Activated T-cell treated with anti-CD3 and anti-CD28 coated beads for 1 hour (primary cell): ENCODE measurements around the gene CYGB.
"Not testable (repeated sequence)": the region's sequence is repeated elsewhere in the genome, so short reads cannot be mapped to it uniquely, and the experiment has no call there.

Source experiments
- DNase-seq: peaks from one replicate; pipeline ENCODE4 v3.0.0-alpha.2; 2020; ENCODE audit warnings: low read depth

CYGB gene

DNA sequence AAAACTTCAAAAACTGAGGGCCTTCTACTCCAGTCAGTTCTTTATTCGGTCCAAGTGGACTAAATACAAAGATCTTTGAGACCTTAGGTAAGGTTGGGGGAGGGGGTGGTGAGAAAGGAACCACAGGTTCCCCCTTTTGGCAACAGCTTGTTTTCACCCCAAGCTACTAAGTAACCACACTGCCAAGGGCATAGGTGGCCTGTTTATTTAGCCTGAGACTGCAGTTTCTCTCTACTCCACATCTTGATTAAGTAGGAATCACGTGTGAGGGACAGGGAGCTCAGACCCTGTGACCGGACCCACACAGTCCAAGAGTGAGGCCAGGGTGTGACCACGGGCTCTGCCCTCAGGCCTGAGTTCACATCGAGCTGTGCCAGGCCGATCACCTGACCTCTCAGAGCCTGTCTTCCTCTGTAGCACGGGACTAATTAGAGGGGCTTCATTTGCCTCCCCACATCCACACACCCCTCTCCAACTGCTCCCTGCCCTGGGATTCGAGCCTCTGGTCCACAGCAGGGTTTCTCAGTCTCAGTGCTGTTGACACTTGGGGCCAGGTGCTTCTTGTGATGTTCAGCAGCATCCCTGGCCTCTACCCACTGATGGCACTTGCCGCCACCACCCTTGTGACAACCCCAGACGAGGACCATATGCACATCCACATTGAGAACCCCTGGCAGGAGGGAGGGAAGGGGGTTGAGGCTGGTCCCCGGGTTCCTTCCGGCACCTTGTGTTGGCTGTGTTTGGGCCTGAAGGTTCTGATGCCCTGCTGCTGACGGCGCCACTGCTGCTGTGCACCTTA is 30.3 kb upstream of the CYGB start:
- DNase-seq: no peak

DNA sequence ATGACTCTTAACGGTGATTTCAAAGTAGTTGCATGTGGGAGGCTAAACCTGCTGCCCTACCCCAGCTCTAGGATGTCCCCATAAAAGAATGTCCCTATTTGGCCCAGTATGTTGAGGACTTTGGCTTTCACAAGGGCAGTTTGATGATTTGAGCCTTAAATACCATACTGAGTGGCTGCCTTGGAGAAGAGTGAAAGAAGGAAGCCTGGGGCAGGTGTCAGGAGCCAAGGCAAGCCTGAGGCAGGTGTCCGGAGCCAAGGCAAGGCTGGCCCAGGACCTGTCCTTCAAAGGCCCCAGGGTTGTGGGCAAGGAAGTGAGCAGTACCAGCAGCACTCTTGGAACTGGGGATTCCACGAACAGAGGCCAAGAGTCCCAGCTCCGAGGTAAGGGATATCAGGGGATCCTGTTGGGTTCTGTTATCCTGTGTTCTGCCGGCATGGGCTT is 29.5 kb upstream of the CYGB start:
- no peak for DNase-seq

GRCh38 chr17:76566613-76566943 is 29.1 kb upstream of the CYGB start:
- no peak for DNase-seq

GRCh38 chr17:76565728-76566612 is 28.5 kb upstream of the CYGB start:
- no peak for DNase-seq

DNA sequence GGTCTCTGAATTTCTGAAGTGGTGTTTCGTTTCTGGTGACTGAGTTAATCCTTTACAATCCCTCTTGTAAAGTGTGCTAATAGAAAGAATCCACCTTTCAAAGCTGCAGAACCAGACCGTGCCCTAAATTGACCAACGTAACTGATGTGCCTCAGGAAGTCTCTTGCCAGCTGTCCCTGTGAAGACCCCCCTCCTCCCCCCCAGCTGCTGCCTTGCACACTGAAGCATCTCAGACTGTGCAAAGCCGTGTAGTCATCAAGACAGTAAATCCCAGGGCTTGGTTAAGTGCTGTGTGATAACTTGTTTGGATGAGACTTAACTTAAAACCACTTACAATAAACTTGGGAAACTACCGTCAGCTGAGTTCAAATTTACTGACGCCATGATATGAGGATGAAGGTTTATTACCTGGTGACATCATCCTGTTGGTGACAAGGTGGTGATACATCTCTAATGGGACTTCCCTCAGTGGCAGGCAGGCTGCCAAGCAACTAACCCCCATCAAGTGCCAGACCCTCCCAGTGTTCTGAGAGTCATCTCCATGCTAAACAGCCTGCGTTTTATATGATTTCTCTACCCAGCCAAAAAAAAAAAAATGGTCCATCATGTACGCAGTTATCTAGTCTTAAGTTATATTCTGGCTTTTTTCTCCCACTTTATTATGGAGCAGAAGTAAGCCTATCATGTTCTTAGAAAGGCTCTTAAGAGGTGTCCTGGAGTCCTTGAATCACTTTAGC is 27.6 kb upstream of the CYGB start:
- DNase-seq: not testable (repeated sequence)

DNA sequence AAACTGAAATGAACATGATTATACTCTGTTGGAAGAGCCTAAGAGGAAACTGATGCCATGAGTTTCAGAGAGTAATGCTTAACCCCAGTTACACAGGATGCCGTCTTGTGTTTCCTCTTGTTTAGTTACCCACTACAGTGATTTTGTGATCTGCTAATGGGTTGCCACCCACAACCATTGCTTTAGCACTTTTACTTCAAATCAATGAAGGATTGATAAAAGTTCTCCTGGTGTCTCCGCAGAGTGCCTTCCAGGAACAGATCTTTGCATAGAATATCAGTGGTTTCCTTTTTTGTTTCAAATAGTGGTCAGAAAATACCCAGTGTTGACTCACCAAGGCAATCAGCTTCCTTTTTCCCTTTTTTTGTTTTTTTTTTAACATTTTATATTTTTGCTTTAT is 25.9 kb upstream of the CYGB start:
- DNase-seq: not testable (repeated sequence)

DNA sequence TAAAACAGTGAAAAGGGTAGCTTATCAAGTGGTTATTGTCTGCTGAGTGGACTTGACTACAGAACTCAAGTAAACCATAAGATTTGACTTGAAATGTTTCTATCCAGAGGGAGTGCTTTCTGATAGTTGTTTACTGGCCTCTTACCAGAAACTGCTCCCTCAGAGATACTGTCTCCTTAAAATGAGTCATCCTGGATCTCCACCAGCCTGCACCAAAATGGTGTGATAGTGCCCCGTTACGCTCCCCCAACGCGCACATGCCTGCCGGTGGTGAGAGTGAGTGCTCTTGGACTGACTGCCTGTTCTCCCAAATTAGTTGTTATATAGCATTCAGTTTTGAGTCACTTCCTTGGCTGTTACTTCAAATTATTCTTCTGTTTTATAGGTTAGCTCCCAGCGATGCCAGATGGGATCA is 25.2 kb upstream of the CYGB start:
- DNase-seq: no peak

- DNase-seq: no peak
Measured at GRCh38 chr17:76561799-76562268, 24.3 kb upstream of the CYGB start.

- DNase-seq: no peak
Measured at GRCh38 chr17:76561332-76561731, 23.8 kb upstream of the CYGB start.

- DNase-seq: no peak
Measured at GRCh38 chr17:76560877-76561221, 23.3 kb upstream of the CYGB start.

- no peak for DNase-seq
Measured at GRCh38 chr17:76560036-76560876, 22.7 kb upstream of the CYGB start.

DNA sequence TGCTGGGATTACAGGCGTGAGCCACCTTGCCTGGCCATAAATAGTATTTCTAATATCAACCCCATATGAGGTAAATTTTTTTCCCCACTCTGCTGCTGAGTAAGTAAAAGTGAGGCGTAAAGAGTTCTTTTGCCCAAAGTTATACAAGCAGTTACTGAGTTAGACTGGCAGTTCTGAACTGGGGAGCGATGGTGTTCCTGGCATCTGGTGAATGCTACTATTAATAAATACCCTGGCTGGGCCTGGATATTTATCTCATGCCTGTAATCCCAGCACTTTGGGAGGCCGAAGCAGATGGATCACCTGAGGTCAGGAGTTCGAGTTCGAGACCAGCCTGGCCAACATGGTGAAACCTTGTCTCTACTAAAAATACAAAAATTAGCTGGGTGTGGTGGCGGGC is 22.0 kb upstream of the CYGB start:
- not testable (repeated sequence) for DNase-seq

DNA sequence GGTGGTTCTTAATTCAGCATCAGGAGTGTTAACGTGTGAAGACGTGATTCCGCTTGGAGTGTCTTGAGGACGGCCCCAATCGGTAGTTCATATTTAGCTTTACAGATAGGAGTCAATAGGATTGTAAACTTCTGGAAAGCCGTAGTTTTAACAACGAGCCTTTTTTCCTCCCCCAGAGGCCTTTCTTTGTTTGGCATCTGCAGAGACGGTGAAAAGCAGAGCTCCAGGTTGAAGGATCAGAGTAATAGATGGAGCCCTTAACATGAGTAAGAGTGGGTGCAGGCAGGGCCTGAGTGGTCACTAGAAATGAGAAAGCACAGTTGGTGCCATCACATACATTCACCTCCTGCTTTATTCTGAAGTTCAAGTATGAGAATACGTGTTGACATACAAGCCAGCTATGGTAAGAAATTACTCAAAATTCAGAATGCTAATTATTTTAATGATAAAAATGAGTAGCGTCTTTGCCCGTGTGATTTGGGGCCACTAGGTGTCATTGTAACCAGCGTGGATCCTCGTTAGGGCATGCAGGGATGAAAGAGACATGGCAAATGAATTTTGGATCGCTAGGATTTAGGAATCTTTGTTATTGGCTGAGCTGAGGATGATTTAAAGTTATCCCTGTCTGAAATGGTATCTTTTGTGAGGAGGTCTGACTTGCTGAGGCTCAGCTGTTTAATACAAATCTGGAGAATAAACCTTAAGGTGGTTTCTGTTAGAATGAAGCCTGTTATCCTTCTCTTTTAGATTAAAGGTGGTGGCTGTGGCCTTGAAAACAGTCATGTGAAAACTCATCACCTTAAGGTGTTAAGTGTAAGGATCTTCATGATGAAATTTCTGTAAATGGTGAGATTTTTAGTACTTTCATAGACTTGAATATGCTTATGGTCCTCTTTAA is 20.9 kb upstream of the CYGB start:
- DNase-seq: no peak

DNA sequence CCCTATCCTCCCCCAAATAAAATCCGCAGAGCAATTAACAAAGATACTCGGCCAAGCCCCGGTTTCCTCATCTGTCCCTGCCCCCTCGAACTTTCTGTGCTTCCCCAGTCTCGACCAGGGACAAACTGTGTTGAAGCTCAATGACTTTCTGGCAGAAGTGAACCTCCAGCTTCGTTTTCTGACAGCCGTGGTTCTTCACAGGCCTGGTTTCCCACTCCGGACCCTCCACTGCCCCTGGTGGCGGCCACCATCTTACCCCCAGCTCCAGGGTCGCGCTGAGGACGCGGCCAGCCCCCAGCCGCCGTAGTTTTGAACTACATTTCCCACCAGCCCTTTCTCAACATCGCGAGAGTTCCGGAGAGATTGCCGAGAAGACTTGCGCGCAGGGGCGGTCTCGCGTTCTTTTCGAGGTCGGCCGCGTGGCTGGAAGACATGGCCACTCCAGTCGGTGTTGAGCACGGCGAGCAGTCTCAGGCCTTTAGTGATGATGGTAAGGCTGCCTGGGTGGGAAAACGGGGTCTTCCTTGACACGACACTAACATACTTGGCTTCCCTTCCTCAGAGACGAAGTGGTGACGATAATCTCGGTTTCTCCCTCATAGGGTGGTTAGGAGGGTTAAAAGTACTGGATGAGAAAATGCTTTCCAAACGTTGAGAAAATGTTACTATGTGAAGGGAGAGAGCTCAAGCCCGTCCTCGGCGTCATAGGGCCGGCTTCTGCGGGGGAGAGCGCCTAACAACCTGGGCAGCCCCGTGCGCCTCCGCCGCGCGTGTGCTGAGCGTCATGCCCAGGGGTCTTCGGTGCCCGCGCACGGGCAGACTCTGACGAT is 20.1 kb upstream of the CYGB start:
- DNase-seq: peak; percentile 86

- no peak for DNase-seq
Measured at GRCh38 chr17:76556765-76557367, 19.4 kb upstream of the CYGB start.

GRCh38 chr17:76554131-76554530 is 16.6 kb upstream of the CYGB start:
- DNase-seq: no peak

DNA sequence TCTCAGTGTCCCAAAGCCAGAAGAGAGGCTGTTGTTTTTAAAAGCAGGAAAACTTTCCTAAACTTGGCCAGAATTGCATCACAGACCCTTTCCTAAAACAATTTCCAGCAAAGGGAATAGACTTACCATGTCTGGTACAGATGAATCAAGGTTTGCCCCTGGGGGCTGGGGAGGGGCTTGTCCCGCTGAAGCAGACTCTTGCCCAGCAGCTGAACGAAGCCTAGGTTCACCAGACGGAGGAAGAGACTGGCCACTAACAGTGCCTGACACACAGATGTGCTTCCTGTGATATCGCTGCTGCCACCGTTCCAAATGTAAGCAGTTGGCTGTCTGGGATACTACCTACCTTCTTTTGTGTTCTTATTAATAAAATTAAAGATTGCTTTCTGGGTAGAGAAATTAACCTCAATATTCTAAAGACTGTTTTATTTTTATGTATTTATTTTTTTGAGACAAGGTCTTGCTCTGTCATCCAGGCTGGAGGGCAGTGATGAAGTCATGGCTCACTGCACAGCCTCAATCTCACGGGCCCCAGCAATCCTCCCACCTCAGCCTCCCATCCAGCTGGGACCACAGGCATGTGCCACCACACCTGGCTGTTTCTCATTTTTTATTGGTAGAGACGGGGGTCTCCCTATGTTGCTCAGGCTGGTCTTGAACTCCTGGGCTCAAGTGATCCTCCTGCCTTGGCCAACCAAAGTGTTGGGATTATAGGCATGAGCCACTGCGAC is 15.8 kb upstream of the CYGB start:
- DNase-seq: no peak

- no peak for DNase-seq
Measured at GRCh38 chr17:76551685-76552084, 14.2 kb upstream of the CYGB start.
